ENCODE results near the gene PAIP1.
A peak's percentile ranks its signal among the peaks of the same experiment; 100 is the strongest.

Gene PAIP1

DNA sequence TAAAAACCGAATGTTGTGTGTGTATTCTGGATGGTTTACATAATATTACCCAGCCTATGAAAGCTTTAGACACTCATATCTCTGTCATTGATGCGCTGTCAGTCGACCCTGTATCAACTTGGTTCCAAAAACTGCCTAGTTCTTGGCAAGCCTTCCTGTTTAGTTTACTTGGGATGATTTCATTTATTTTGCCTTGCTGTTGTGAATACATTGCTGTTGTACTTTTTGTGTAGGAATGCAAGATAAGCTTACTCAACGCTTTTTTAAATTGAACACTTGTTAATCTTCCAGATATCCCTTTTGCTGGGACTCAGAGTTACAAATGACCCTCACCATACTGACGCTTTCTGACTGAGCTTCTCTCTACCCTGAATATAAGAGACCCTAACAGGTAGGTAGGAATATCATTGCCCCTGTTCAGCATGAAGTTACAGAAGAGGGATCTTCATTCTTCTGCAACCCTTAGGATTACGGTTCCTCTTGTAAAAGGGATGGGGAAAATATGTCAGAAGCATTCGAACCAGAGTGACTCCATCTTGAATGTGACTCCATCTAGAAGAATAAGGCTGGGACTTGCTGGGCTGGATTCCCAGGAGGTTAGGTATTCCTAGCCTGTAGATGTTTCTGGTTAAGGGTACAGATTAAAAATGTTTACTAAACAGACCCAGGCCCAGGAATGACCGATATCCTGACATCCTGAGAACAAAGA, 13.7 kb upstream of the PAIP1 start:
- no peak overlapping the region for H3K4me3 ChIP-seq (ENCODE audit: low read depth, low read length)
- TF ChIP-seq, protein P1, sequence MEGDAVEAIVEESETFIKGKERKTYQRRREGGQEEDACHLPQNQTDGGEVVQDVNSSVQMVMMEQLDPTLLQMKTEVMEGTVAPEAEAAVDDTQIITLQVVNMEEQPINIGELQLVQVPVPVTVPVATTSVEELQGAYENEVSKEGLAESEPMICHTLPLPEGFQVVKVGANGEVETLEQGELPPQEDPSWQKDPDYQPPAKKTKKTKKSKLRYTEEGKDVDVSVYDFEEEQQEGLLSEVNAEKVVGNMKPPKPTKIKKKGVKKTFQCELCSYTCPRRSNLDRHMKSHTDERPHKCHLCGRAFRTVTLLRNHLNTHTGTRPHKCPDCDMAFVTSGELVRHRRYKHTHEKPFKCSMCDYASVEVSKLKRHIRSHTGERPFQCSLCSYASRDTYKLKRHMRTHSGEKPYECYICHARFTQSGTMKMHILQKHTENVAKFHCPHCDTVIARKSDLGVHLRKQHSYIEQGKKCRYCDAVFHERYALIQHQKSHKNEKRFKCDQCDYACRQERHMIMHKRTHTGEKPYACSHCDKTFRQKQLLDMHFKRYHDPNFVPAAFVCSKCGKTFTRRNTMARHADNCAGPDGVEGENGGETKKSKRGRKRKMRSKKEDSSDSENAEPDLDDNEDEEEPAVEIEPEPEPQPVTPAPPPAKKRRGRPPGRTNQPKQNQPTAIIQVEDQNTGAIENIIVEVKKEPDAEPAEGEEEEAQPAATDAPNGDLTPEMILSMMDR (IDR thresholded peaks at IDR 0.05; ENCODE audit: insufficient read depth, low read depth, low read length, missing control alignments) = no peak
- no peak for DNase-seq (ENCODE audit: low read depth)

DNA sequence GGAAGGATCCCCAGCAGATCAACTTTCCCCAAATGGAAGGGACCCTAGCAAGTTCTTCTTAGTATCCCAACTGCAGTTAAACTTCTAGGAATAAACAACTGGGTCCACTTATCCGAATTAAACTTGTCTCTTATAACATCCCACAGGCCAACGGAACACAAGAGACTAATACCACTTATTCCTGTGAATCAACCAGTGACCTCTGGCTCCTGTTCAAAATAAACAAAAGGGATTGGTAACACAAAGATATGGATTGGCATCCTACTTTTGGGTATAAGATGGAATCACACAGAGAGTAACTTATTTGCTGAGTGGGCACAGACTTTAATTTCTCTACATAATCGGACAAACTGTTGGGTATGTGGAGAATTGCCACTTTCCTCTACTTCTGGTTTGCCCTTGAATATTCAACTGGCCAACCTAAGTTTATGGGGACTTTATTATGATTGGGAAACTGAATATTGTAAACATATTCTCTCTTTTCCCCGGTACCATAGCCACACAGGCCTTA, 12.4 kb upstream of the PAIP1 start:
- DNase-seq (ENCODE audit: low read depth) = no peak
- no peak overlapping the region for H3K4me3 ChIP-seq (ENCODE audit: low read depth, low read length)
- TF ChIP-seq, protein P1 (IDR thresholded peaks at IDR 0.05; ENCODE audit: insufficient read depth, low read depth, low read length, missing control alignments) = no peak

- no peak overlapping the region for H3K4me3 ChIP-seq (ENCODE audit: low read depth, low read length)
- TF ChIP-seq, protein P1 (IDR thresholded peaks at IDR 0.05; ENCODE audit: insufficient read depth, low read depth, low read length, missing control alignments) = no peak
- DNase-seq (ENCODE audit: low read depth) = peak; percentile 35
Measured at GRCh38 chr5:43567967-43568366, 11.1 kb upstream of the PAIP1 start.

- TF ChIP-seq, protein P1 (IDR thresholded peaks at IDR 0.05; ENCODE audit: insufficient read depth, low read depth, low read length, missing control alignments) = no peak
- DNase-seq (ENCODE audit: low read depth) = no peak
- no peak overlapping the region for H3K4me3 ChIP-seq (ENCODE audit: low read depth, low read length)
Measured at GRCh38 chr5:43565043-43565442, 8.2 kb upstream of the PAIP1 start.

GRCh38 chr5:43564289-43564850, 7.5 kb upstream of the PAIP1 start:
- no peak for DNase-seq (ENCODE audit: low read depth)
- no peak overlapping the region for H3K4me3 ChIP-seq (ENCODE audit: low read depth, low read length)
- TF ChIP-seq, protein P1 (IDR thresholded peaks at IDR 0.05; ENCODE audit: insufficient read depth, low read depth, low read length, missing control alignments) = no peak

GRCh38 chr5:43563321-43563720, 6.4 kb upstream of the PAIP1 start:
- DNase-seq (ENCODE audit: low read depth) = no peak
- TF ChIP-seq, protein P1 (IDR thresholded peaks at IDR 0.05; ENCODE audit: insufficient read depth, low read depth, low read length, missing control alignments) = no peak
- no peak overlapping the region for H3K4me3 ChIP-seq (ENCODE audit: low read depth, low read length)
